Stimulated activated CD4-positive, alpha-beta T cell treated with anti-CD3 and anti-CD28 coated beads, Interleukin-12 subunit alpha, Interleukin-12 subunit beta, amount 100 ng/mL, for 4 hours (primary cell): Measurements from ENCODE around the gene GRK2.
"Not testable (repeated sequence)": the region's sequence is repeated elsewhere in the genome, so short reads cannot be mapped to it uniquely, and the experiment has no call there.

ENCODE experiments used
- DNase-seq: peaks from one replicate; pipeline ENCODE4 v3.0.0-alpha.2; 2020

Gene GRK2

DNA sequence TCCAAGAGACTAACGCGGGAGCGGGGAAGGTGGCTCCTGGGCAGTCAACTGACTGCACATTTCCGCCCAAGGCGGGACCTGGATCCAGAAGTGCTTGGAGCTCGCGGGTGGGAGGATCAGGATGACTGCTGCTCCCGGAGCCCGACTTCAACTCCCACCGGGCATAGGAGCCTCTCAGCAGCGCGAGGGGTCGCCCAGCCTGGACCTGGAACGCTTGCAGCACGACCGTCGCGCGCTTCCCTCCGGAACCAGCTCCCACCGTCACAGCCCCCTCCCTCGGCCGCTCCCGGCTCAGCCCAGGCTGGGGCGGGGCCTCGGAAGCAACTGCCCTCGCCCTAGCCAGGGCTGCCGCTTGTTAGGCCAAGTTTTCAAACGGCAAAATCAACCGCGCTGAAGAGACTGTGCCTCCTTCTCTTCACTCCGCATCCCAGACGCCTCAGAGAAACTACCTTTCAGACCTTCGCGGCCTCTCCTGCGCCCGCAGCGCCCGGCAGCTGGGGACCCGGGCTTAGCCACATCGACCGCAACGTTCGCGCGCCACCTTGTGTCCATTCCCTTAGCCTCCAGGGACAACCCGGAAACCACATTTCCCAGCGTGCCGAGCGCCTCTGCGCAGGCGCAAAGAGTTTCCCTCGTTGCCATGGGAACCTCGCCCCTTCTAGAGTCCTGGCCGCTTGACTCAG is 51.1 kb downstream of the GRK2 start:
- DNase-seq = peak; percentile 98

DNA sequence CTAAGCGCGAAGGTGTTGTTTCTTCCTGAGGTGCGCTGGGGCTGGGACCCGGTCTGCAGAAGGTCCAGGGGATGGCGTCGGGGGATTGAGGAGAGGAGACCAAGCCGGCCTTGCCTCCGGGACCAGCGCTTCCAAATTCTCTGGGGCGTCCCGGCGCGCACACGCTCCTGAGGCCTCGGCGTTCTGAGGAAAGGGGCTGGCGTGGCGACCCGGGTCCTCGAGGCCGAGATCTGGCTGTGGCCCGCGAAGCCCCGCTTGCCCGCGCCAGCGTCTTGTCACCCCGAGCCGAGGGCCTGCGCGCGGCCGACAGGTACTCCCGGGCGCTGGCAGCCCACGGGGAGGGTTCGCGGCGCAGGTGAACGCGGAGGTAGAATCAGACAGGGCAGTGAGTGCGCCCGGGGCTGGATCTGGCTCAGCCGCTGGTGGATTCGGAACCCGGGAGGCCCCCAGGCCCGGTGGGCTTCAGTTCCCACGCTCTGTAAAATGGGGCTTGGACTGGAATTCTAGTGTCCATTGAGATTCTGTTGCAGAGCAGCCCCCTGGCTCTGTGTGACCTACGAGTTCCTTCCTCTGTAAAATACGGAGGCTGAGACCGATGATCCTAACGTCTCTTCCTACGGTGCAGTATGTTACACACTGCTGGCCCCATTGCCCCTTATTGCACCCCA is 51.7 kb downstream of the GRK2 start:
- no peak for DNase-seq

DNA sequence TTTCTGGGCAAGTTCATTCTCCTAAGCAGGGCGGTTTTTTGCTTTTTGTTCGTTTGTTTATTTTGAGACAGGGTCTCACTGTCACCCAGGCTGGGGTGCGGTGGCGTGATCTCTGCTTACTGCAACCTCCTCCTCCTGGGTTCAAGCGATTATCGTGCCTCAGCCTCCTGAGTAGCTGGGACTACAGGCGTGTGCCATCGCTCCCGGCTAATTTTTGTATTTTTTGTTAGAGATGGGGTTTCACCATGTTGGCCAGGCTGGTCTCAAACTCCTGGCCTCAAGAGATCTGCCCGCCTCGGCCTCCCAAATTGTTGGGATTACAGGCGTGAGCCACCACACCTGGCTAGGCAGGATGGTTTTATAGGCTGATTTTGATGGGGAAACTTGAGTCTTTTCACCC is 52.6 kb downstream of the GRK2 start:
- not testable (repeated sequence) for DNase-seq

GRCh38 chr11:67320011-67320410 is 53.7 kb downstream of the GRK2 start:
- DNase-seq = no peak

GRCh38 chr11:67320691-67321090 is 54.4 kb downstream of the GRK2 start:
- DNase-seq = no peak

DNA sequence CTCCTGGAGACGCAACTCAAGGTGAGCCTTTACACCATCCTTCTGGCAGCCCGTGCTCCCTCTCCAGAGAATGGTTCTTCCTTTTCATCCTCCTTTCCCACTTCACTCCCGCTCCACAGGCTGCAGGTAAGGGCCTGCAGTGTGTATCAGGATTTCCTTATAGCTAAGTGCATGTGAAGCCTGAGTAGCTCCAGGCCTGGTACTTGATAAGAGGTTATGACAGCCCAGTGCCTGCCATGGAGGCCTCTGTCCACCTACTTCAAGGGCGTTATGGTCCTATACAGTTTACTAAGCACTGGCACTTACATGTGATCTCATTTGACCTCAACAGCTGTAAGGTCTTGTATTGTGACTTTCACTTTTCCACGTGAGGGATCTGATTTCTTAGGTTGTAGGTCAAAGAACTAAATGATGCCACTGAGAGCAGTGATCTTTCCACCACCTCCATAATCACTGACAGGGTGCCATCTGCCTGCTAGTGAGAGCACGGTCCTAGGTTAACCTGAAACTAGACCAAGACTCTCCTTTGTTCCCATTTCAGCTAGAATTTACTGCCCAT is 55.1 kb downstream of the GRK2 start:
- DNase-seq = no peak

GRCh38 chr11:67322049-67322448 is 55.8 kb downstream of the GRK2 start:
- no peak for DNase-seq

GRCh38 chr11:67323526-67323925 is 57.3 kb downstream of the GRK2 start:
- DNase-seq = no peak

GRCh38 chr11:67332081-67332691 is 65.9 kb downstream of the GRK2 start:
- no peak for DNase-seq
